Endothelial cell of umbilical vein (primary cell): ENCODE measurements around the gene CHST8.

Experiments used
- EZH2 ChIP-seq: IDR thresholded peaks from 2 replicates; pipeline ENCODE4 v1.6.1; 2012; ENCODE audit warnings: borderline replicate concordance, low read depth, mild to moderate bottlenecking, moderate library complexity, low read length, inconsistent platforms; ENCODE audit not compliant: severe bottlenecking
- GATA2 ChIP-seq: IDR thresholded peaks from 2 replicates; pipeline ENCODE4 v1.7.0; 2011; ENCODE audit warnings: low read depth, mild to moderate bottlenecking, moderate library complexity, mixed read lengths, low read length; ENCODE audit not compliant: insufficient read length, insufficient read depth
- POLR2A ChIP-seq: IDR thresholded peaks from 2 replicates; pipeline ENCODE4 v1.6.1; 2012; ENCODE audit warnings: low read depth, mild to moderate bottlenecking, control low read depth, low read length
- POLR2AphosphoS5 ChIP-seq: IDR thresholded peaks from 2 replicates; pipeline ENCODE4 v1.6.1; 2012; ENCODE audit warnings: low read depth, mild to moderate bottlenecking, control low read depth, low read length, moderate library complexity; ENCODE audit not compliant: insufficient read depth
- TF ChIP-seq, protein P1 (sequence below), 2 donors: IDR thresholded peaks; 1 replicate in 1 of 2; 2 replicates in 1 of 2; pipeline ENCODE4 v1.5.1; 2011; ENCODE audit warnings: low read length in 2 of 2, mild to moderate bottlenecking in 2 of 2, moderate library complexity in 2 of 2, control low read depth in 1 of 2, inconsistent platforms in 1 of 2, low read depth in 1 of 2; ENCODE audit not compliant: insufficient read depth in 1 of 2; ENCODE audit errors: extremely low read depth in 1 of 2

DNA sequence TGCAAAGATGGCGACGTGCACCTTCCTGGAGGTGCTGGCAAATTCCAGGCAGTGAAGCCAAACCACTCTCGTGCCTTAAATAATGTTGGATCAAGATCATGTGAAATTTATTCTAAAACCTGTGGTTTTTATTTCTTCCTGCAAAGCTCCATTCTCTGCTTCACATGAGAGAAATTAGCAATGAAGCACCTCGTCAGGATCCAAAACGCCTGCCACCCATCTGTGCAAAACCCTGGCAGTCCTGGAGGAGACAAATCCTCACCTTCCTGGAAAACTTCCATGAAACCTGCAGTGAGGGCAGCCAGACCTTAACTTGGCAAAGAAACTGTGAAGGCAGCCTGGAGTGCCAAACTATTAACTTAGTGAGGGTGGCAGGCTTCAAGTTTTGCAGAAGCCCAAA is 47.6 kb downstream of the CHST8 start:
- TF ChIP-seq, protein P1, sequence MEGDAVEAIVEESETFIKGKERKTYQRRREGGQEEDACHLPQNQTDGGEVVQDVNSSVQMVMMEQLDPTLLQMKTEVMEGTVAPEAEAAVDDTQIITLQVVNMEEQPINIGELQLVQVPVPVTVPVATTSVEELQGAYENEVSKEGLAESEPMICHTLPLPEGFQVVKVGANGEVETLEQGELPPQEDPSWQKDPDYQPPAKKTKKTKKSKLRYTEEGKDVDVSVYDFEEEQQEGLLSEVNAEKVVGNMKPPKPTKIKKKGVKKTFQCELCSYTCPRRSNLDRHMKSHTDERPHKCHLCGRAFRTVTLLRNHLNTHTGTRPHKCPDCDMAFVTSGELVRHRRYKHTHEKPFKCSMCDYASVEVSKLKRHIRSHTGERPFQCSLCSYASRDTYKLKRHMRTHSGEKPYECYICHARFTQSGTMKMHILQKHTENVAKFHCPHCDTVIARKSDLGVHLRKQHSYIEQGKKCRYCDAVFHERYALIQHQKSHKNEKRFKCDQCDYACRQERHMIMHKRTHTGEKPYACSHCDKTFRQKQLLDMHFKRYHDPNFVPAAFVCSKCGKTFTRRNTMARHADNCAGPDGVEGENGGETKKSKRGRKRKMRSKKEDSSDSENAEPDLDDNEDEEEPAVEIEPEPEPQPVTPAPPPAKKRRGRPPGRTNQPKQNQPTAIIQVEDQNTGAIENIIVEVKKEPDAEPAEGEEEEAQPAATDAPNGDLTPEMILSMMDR (IDR thresholded peaks at IDR 0.05; ENCODE audit: extremely low read depth in 1 of 2, insufficient read depth in 1 of 2, low read depth in 1 of 2, low read length in 2 of 2), result no peak
- TF ChIP-seq GATA2, result no peak
- TF ChIP-seq POLR2A, result no peak
- no peak for TF ChIP-seq POLR2AphosphoS5
- TF ChIP-seq EZH2, result no peak
